Endodermal cell (in vitro differentiated cells): ENCODE data around the gene MTG2. TPM values are rescaled to one million over a fixed set of nuclear protein-coding genes. Genes with fewer than 3 reads are reported as not detected.

Experiments
- DNase-seq: peaks from one replicate; pipeline ENCODE4 v3.0.0-alpha.2; 2017
- H3K27ac ChIP-seq: 2 replicates; pipeline ENCODE4 v1.5.1; 2013; ENCODE audit warnings: mild to moderate bottlenecking, low read depth, low read length, moderate library complexity
- H3K27me3 ChIP-seq: 2 replicates; pipeline ENCODE4 v1.6.1; 2013; ENCODE audit warnings: mild to moderate bottlenecking, low read length, moderate library complexity; ENCODE audit not compliant: insufficient read depth, control insufficient read depth, poor library complexity, severe bottlenecking
- H3K36me3 ChIP-seq: 2 replicates; pipeline ENCODE4 v1.7.0; 2013; ENCODE audit warnings: mild to moderate bottlenecking, low read length, moderate library complexity; ENCODE audit not compliant: control insufficient read depth, insufficient read depth
- H3K4me1 ChIP-seq: one replicate; pipeline ENCODE4 v1.7.0; 2013; ENCODE audit warnings: low read length; ENCODE audit not compliant: control insufficient read depth, insufficient read depth
- H3K4me3 ChIP-seq: 2 replicates; pipeline ENCODE4 v1.5.1; 2013; ENCODE audit warnings: mild to moderate bottlenecking, low read length, moderate library complexity
- H3K9ac ChIP-seq: 2 replicates; pipeline ENCODE4 v1.6.1; 2013; ENCODE audit warnings: mild to moderate bottlenecking, low read length, moderate library complexity; ENCODE audit not compliant: poor library complexity, severe bottlenecking; ENCODE audit errors: extremely low read depth
- H3K9me3 ChIP-seq: 2 replicates; pipeline ENCODE4 v1.6.1; 2013; ENCODE audit warnings: mild to moderate bottlenecking, low read length, moderate library complexity; ENCODE audit not compliant: control insufficient read depth
- H3K27ac Mint-ChIP-seq: 2 replicates; pipeline ENCODE4 v1.8.0; 2020; ENCODE audit warnings: mixed read lengths
- H3K27me3 Mint-ChIP-seq: 2 replicates; pipeline ENCODE4 v1.8.0; 2021; ENCODE audit warnings: mild to moderate bottlenecking, mixed read lengths; ENCODE audit not compliant: insufficient read depth
- H3K36me3 Mint-ChIP-seq: 2 replicates; pipeline ENCODE4 v1.8.0; 2020; ENCODE audit warnings: low read depth, mixed read lengths
- H3K4me1 Mint-ChIP-seq: 2 replicates; pipeline ENCODE4 v1.8.0; 2020; ENCODE audit warnings: mixed read lengths
- H3K4me3 Mint-ChIP-seq: 2 replicates; pipeline ENCODE4 v1.8.0; 2020; ENCODE audit warnings: mild to moderate bottlenecking, moderate library complexity, mixed read lengths
- H3K9me3 Mint-ChIP-seq: 2 replicates; pipeline ENCODE4 v1.8.0; 2020; ENCODE audit warnings: mild to moderate bottlenecking, mixed read lengths
- WGBS, 2 experiments: methylation state at CpG; one replicate each; pipeline versions ENCODE4 v1.1.5 to v1.1.7; 2013; ENCODE audit warnings: missing lambda C conversion rate in 2 of 2, mixed read lengths in 1 of 2; ENCODE audit not compliant: insufficient coverage in 1 of 2, insufficient read length in 1 of 2; 5-methylcytosine and 5-hydroxymethylcytosine counted together
- total RNA-seq, 2 donors: library from RNA; stranded (reverse); fragmentation: NEBNext Ultra II Directional in 1 of 2; extraction: Animal tissue kit (Norgen Biotek cat#: 25700) in 1 of 2; gene quantifications; 2 replicates in 1 of 2; 3 replicates in 1 of 2; pipeline ENCODE4 v1.2.1, GENCODE V29; 2021
- TF ChIP-seq, protein P1 (sequence below): fragments of 200-600 bp; sonication (generic); conservative IDR thresholded peaks from 2 replicates; pipeline ENCODE4 v1.5.0; 2021; ENCODE audit warnings: antibody characterized with exemption, mild to moderate bottlenecking

Gene MTG2
- total RNA-seq, 2 donors from 2014 or later, result 28.2 to 29.6 TPM

DNA sequence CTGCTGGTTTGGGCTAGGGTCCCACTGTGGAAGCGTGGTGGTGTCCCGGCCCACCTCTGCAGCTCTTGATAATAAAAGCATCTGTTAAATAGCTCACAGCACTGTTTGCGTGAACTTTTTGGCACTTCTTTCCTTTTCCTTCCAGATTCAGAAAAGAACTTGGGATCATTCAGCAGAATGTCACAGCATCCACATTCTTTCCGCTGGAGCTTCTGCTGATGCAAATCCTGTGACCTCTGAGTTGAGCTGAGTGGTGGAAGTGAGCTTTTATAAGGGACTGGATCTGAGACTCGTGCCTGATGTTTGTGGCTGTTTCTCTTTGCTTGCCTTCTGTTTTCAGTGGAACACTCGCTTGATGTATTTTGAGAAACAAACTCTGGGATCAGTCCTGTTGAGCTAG is 59.3 kb downstream of the MTG2 start:
- Mint-ChIP-seq H3K9me3 (no peaks in the 10 kb centered on the region), H3K27me3 (no peaks in the 10 kb centered on the region), H3K4me3 (no peak overlapping the region), H3K36me3 (peaks cover 32% of the 10 kb centered on the region), H3K4me1 (peaks cover 15% of the 10 kb centered on the region), H3K27ac (peak overlapping the region; percentile 20)
- H3K9ac ChIP-seq, result no peak overlapping the region
- no peaks in the 10 kb centered on the region for H3K4me1 ChIP-seq
- no peaks in the 10 kb centered on the region for H3K9me3 ChIP-seq
- H3K27me3 ChIP-seq, result no peaks in the 10 kb centered on the region
- no peak for DNase-seq
- 96 to 97% methylated on average over 6 of the region's 6 CpGs for WGBS, 2 experiments
- peaks cover 4% of the 10 kb centered on the region for H3K36me3 ChIP-seq
- no peak overlapping the region for H3K27ac ChIP-seq
- TF ChIP-seq, protein P1, sequence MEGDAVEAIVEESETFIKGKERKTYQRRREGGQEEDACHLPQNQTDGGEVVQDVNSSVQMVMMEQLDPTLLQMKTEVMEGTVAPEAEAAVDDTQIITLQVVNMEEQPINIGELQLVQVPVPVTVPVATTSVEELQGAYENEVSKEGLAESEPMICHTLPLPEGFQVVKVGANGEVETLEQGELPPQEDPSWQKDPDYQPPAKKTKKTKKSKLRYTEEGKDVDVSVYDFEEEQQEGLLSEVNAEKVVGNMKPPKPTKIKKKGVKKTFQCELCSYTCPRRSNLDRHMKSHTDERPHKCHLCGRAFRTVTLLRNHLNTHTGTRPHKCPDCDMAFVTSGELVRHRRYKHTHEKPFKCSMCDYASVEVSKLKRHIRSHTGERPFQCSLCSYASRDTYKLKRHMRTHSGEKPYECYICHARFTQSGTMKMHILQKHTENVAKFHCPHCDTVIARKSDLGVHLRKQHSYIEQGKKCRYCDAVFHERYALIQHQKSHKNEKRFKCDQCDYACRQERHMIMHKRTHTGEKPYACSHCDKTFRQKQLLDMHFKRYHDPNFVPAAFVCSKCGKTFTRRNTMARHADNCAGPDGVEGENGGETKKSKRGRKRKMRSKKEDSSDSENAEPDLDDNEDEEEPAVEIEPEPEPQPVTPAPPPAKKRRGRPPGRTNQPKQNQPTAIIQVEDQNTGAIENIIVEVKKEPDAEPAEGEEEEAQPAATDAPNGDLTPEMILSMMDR, result no peak
- H3K4me3 ChIP-seq, result no peak overlapping the region

DNA sequence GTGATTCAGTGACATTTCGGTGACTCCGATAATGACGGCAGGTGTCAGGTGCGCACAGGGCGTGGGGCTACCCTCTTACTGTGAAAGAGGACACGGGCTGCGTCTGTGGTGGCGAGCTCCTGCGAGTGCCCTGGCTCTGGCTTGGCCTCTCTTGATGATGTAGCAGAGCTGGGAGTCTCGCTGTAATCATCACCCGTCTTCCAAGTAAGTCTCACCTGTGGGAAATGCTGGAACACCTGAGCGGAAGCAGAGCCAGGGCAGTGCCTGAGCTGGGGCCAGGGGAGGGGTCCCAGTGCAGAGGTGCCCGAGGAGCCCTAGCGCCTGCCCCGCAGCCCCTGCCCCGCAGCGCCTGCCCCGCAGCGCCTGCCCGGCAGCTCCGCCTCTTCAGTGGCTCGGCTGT is 60.3 kb downstream of the MTG2 start:
- Histone ChIP-seq H3K27me3 (no peaks in the 10 kb centered on the region), H3K9ac (no peak overlapping the region), H3K4me1 (no peaks in the 10 kb centered on the region), H3K27ac (no peak overlapping the region), H3K36me3 (peaks cover 4% of the 10 kb centered on the region), H3K4me3 (no peak overlapping the region), H3K9me3 (no peaks in the 10 kb centered on the region)
- H3K4me3 Mint-ChIP-seq, result no peak overlapping the region
- H3K36me3 Mint-ChIP-seq, result peaks cover 32% of the 10 kb centered on the region
- WGBS, 2 experiments, result 90 to 93% methylated on average over 11 to 22 of the region's 22 CpGs
- no peaks in the 10 kb centered on the region for H3K27me3 Mint-ChIP-seq
- H3K4me1 Mint-ChIP-seq, result peaks cover 11% of the 10 kb centered on the region
- peak overlapping the region; percentile 20 for H3K27ac Mint-ChIP-seq
- no peaks in the 10 kb centered on the region for H3K9me3 Mint-ChIP-seq
- no peak for DNase-seq
- TF ChIP-seq, protein P1, result no peak

DNA sequence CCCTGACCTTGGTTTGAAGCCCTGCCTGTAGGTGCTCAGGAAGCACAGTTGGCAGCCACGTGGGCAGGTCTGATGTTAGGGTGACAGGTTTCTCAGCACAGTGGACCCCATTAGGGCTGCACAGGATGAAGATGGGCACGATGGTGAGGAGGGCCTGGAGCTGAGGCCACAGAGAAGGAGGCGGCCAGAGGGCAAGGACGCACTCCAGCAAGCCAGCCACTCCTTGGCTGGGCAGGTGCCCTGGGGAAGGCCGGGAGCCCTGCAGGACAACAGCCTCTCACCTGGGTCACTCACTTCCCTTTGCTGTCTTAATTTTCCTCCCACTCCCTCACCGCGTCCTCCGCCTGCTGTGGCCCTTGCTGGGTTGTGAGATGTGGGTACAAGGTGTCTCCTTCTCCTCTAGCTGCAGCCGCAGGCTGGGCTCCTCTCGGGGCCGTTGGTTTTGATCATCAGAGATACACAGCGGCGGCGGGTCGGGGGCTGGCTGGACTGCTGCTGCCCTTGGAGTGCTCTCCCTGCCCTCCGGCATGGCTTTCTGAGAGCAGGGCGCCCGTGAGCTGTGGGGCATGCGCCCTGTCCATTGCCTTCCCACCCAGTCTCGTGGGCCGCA is 61.2 kb downstream of the MTG2 start:
- WGBS, 2 experiments, result 93 to 98% methylated on average over 16 to 21 of the region's 21 CpGs
- peaks cover 11% of the 10 kb centered on the region for H3K4me1 Mint-ChIP-seq
- H3K27me3 Mint-ChIP-seq, result no peaks in the 10 kb centered on the region
- no peaks in the 10 kb centered on the region for H3K9me3 Mint-ChIP-seq
- no peak overlapping the region for H3K9ac ChIP-seq
- no peak overlapping the region for H3K27ac ChIP-seq
- TF ChIP-seq, protein P1, result no peak
- H3K4me3 ChIP-seq, result no peak overlapping the region
- no peak for DNase-seq
- H3K27me3 ChIP-seq, result no peaks in the 10 kb centered on the region
- no peak overlapping the region for H3K4me3 Mint-ChIP-seq
- no peak overlapping the region for H3K27ac Mint-ChIP-seq
- no peaks in the 10 kb centered on the region for H3K4me1 ChIP-seq
- H3K36me3 Mint-ChIP-seq, result peaks cover 32% of the 10 kb centered on the region
- no peaks in the 10 kb centered on the region for H3K9me3 ChIP-seq
- H3K36me3 ChIP-seq, result peaks cover 4% of the 10 kb centered on the region
